HepG2 (cell line): ENCODE data around the gene SPATA25. TPM values are rescaled to one million over a fixed set of nuclear protein-coding genes. Genes with fewer than 3 reads are reported as not detected.

ENCODE experiments used
- BATF2 ChIP-seq: sonication (generic); formaldehyde crosslinking; IDR thresholded peaks from 2 replicates; pipeline ENCODE4 v1.8.0; 2022; ENCODE audit warnings: mild to moderate bottlenecking, missing genetic modification reagents, moderate library complexity
- GLI4 ChIP-seq: sonication (generic); formaldehyde crosslinking; IDR thresholded peaks from 2 replicates; pipeline ENCODE4 v1.5.1; 2020; ENCODE audit warnings: missing genetic modification reagents, mild to moderate bottlenecking, moderate library complexity, borderline replicate concordance
- HES4 ChIP-seq: sonication (generic); formaldehyde crosslinking; IDR thresholded peaks from 2 replicates; pipeline ENCODE4 v1.9.0; 2021; ENCODE audit warnings: mild to moderate bottlenecking, missing genetic modification reagents, borderline replicate concordance
- HIC2 ChIP-seq: sonication (generic); formaldehyde crosslinking; IDR thresholded peaks from 2 replicates; pipeline ENCODE4 v1.9.0; 2022; ENCODE audit warnings: low read depth, missing genetic modification reagents
- NR0B2 ChIP-seq: sonication (generic); formaldehyde crosslinking; IDR thresholded peaks from 2 replicates; pipeline ENCODE4 v1.4.0; 2020; ENCODE audit warnings: mild to moderate bottlenecking, missing genetic modification reagents
- NR3C1 ChIP-seq: sonication (generic); formaldehyde crosslinking; IDR thresholded peaks from 2 replicates; pipeline ENCODE4 v1.4.0; 2020; ENCODE audit warnings: missing genetic modification reagents
- RERE ChIP-seq: IDR thresholded peaks from 2 replicates; pipeline ENCODE4 v1.6.1; 2016; ENCODE audit warnings: low read depth, missing genetic modification reagents, missing compliant biosample characterization
- SKIL ChIP-seq: sonication (generic); formaldehyde crosslinking; IDR thresholded peaks from 2 replicates; pipeline ENCODE4 v1.8.0; 2022; ENCODE audit warnings: missing genetic modification reagents, mild to moderate bottlenecking, moderate library complexity, borderline replicate concordance
- SSRP1 ChIP-seq: IDR thresholded peaks from 2 replicates; pipeline ENCODE4 v1.6.1; 2016; ENCODE audit warnings: control low read depth
- TGIF2 ChIP-seq: IDR thresholded peaks from 2 replicates; pipeline ENCODE4 v1.6.1; 2016; ENCODE audit warnings: control low read depth, missing compliant biosample characterization
- TRAFD1 ChIP-seq: sonication (generic); formaldehyde crosslinking; IDR thresholded peaks from 2 replicates; pipeline ENCODE4 v1.5.1; 2020; ENCODE audit warnings: missing genetic modification reagents, mild to moderate bottlenecking, borderline replicate concordance
- ZIK1 ChIP-seq: sonication (generic); formaldehyde crosslinking; IDR thresholded peaks from 2 replicates; pipeline ENCODE4 v1.5.0; 2020; ENCODE audit warnings: mild to moderate bottlenecking, low read depth, missing genetic modification reagents, borderline replicate concordance
- ZNF550 ChIP-seq: sonication (generic); formaldehyde crosslinking; IDR thresholded peaks from 2 replicates; pipeline ENCODE4 v1.4.0; 2020; ENCODE audit warnings: mild to moderate bottlenecking, missing genetic modification reagents, borderline replicate concordance
- ZNF598 ChIP-seq: sonication (generic); formaldehyde crosslinking; IDR thresholded peaks from 2 replicates; pipeline ENCODE4 v1.5.1; 2020; ENCODE audit warnings: mild to moderate bottlenecking, missing genetic modification reagents, borderline replicate concordance
- polyA plus RNA-seq, 8 experiments: library from polyadenylated mRNA; depleted of rRNA in 3 of 8; stranded (reverse) in 7 of 8; unstranded in 1 of 8; fragments of >200 nt; fragmentation: Illumina TruSeq in 4 of 8; extraction: Trizol in 4 of 8; gene quantifications; 2 replicates each; pipeline versions ENCODE4 v1.2.1 to v1.2.3, GENCODE V29; 2011 to 2016; ENCODE audit warnings: low read depth in 4 of 8, missing spikeins in 1 of 8, mixed read lengths in 1 of 8; ENCODE audit not compliant: insufficient read depth in 1 of 8
- total RNA-seq, 5 experiments: library from RNA; depleted of rRNA; stranded (reverse); fragments of >200 nt; fragmentation: Illumina TruSeq; extraction: Trizol; gene quantifications; 2 replicates each; pipeline ENCODE4 v1.2.3, GENCODE V29; 2016; ENCODE audit warnings: low read depth in 1 of 5

Gene SPATA25
- total and polyA plus RNA-seq, 2 of the 13 experiments (the other 11 are each of a cell fraction or from before 2014, with no cell fraction given): 4.8 to 7.6 TPM

- no peak for TF ChIP-seq SSRP1 (CRISPR knock-in tag)
- TF ChIP-seq NR3C1 (CRISPR knock-in tag): no peak
- TF ChIP-seq NR0B2 (CRISPR knock-in tag): 0 out of 2 replicates have a peak, but pooled peaks have one; percentile 60
- peak; percentile 35; the same call in 1 of the 2 replicates for TF ChIP-seq ZNF598
- no peak for TF ChIP-seq TGIF2 (CRISPR knock-in tag)
- no peak for TF ChIP-seq ZNF550 (CRISPR knock-in tag)
- TF ChIP-seq HIC2: no peak
- TF ChIP-seq BATF2 (CRISPR knock-in tag): 0 out of 2 replicates have a peak, but pooled peaks have one; percentile 37
- TF ChIP-seq SKIL (CRISPR knock-in tag): 0 out of 2 replicates have a peak, but pooled peaks have one; percentile 3
- no peak for TF ChIP-seq RERE
- no peak for TF ChIP-seq ZIK1
- 0 out of 2 replicates have a peak, but pooled peaks have one; percentile 33 for TF ChIP-seq TRAFD1 (CRISPR knock-in tag)
- TF ChIP-seq HES4 (CRISPR knock-in tag): 0 out of 2 replicates have a peak, but pooled peaks have one; percentile 51
- no peak for TF ChIP-seq GLI4 (CRISPR knock-in tag)
These were observed 17.4 kb upstream of the SPATA25 start (continued) for GRCh38 chr20:45904583-45905504.
